Measurements from ENCODE around the gene PDCL3. TPM values are rescaled to one million over a fixed set of nuclear protein-coding genes. Genes with fewer than 3 reads are reported as not detected.
A peak's percentile ranks its signal among the peaks of the same experiment; 100 is the strongest.

Gene PDCL3
- total RNA-seq, 1 donor from 2014 or later = 24.9 TPM

- Histone ChIP-seq H3K4me3 (no peak overlapping the region), H3K4me1 (peaks cover 12% of the 10 kb centered on the region), H3K4me2 (no peak overlapping the region), H3K9ac (no peak overlapping the region), H3K27me3 (no peaks in the 10 kb centered on the region), H3K36me3 (no peaks in the 10 kb centered on the region), H3K9me3 (ENCODE audit: low read depth) (no peaks in the 10 kb centered on the region), H2AFZ (replicated peaks) (no peak overlapping the region), H4K20me1 (ENCODE audit: low read depth) (no peaks in the 10 kb centered on the region), H3K27ac (no peak overlapping the region), H3K79me2 (ENCODE audit: low read depth) (no peaks in the 10 kb centered on the region), H3F3A (ENCODE audit: low read depth) (peaks cover 9% of the 10 kb centered on the region)
- no peak for DNase-seq (ENCODE audit: low spot score)
- TF ChIP-seq EZH2 (IDR thresholded peaks at IDR 0.05) (no peak), CTCF (IDR thresholded peaks at IDR 0.05) (no peak), EZH2phosphoT487 (IDR thresholded peaks at IDR 0.05) (no peak)
- no peaks in the 10 kb centered on the region for H3K27me3 Mint-ChIP-seq (ENCODE audit: insufficient read depth, low read depth)
- no peaks in the 10 kb centered on the region for H3K9me3 Mint-ChIP-seq
- H3K4me3 Mint-ChIP-seq = no peak overlapping the region
- H3K27ac Mint-ChIP-seq = no peak overlapping the region
- no peaks in the 10 kb centered on the region for H3K36me3 Mint-ChIP-seq
- H3K4me1 Mint-ChIP-seq = peaks cover 9% of the 10 kb centered on the region
These were observed 38.9 kb downstream of the PDCL3 start for GRCh38 chr2:100601661-100602060.

GRCh38 chr2:100603414-100603813 is 40.6 kb downstream of the PDCL3 start:
- no peak for TF ChIP-seq CTCF (IDR thresholded peaks at IDR 0.05)
- no peak for TF ChIP-seq EZH2 (IDR thresholded peaks at IDR 0.05)
- no peak for TF ChIP-seq EZH2phosphoT487 (IDR thresholded peaks at IDR 0.05)
- no peaks in the 10 kb centered on the region for H3K36me3 Mint-ChIP-seq
- peaks cover 9% of the 10 kb centered on the region for H3K4me1 Mint-ChIP-seq
- Histone ChIP-seq H4K20me1 (ENCODE audit: low read depth) (no peaks in the 10 kb centered on the region), H3K36me3 (no peaks in the 10 kb centered on the region), H3F3A (ENCODE audit: low read depth) (peaks cover 9% of the 10 kb centered on the region), H3K79me2 (ENCODE audit: low read depth) (no peaks in the 10 kb centered on the region), H3K27me3 (no peaks in the 10 kb centered on the region), H3K9ac (no peak overlapping the region), H3K27ac (no peak overlapping the region), H3K4me1 (peaks cover 12% of the 10 kb centered on the region), H3K4me2 (peak overlapping the region; percentile 45), H3K4me3 (no peak overlapping the region), H2AFZ (replicated peaks) (no peak overlapping the region), H3K9me3 (ENCODE audit: low read depth) (no peaks in the 10 kb centered on the region)
- DNase-seq (ENCODE audit: low spot score) = no peak
- no peak overlapping the region for H3K27ac Mint-ChIP-seq
- no peaks in the 10 kb centered on the region for H3K27me3 Mint-ChIP-seq (ENCODE audit: insufficient read depth, low read depth)
- no peak overlapping the region for H3K4me3 Mint-ChIP-seq
- H3K9me3 Mint-ChIP-seq = no peaks in the 10 kb centered on the region

- H3K27ac ChIP-seq = no peak overlapping the region
- no peaks in the 10 kb centered on the region for H3K36me3 ChIP-seq
- no peak overlapping the region for H2AFZ ChIP-seq (replicated peaks)
- H3K4me2 ChIP-seq = peak overlapping the region; percentile 45
- DNase-seq (ENCODE audit: low spot score) = peak; percentile 48
- peaks cover 12% of the 10 kb centered on the region for H3K4me1 ChIP-seq
- TF ChIP-seq CTCF (IDR thresholded peaks at IDR 0.05) = no peak
- TF ChIP-seq EZH2 (IDR thresholded peaks at IDR 0.05) = no peak
- TF ChIP-seq EZH2phosphoT487 (IDR thresholded peaks at IDR 0.05) = no peak
- no peaks in the 10 kb centered on the region for H3K9me3 ChIP-seq (ENCODE audit: low read depth)
- H3K4me3 ChIP-seq = no peak overlapping the region
- H3K9ac ChIP-seq = no peak overlapping the region
- H3K9me3 Mint-ChIP-seq = no peaks in the 10 kb centered on the region
- H4K20me1 ChIP-seq (ENCODE audit: low read depth) = no peaks in the 10 kb centered on the region
- no peak overlapping the region for H3K4me3 Mint-ChIP-seq
- no peak overlapping the region for H3K27ac Mint-ChIP-seq
- no peaks in the 10 kb centered on the region for H3K79me2 ChIP-seq (ENCODE audit: low read depth)
- H3K36me3 Mint-ChIP-seq = no peaks in the 10 kb centered on the region
- H3F3A ChIP-seq (ENCODE audit: low read depth) = peaks cover 9% of the 10 kb centered on the region
- no peaks in the 10 kb centered on the region for H3K27me3 ChIP-seq
- H3K4me1 Mint-ChIP-seq = peaks cover 9% of the 10 kb centered on the region
- no peaks in the 10 kb centered on the region for H3K27me3 Mint-ChIP-seq (ENCODE audit: insufficient read depth, low read depth)
These were observed 41.3 kb downstream of the PDCL3 start for GRCh38 chr2:100603948-100604633.
